B cell (primary cell): ENCODE measurements around the gene LSS.

Experiments used
- EZH2 ChIP-seq: IDR thresholded peaks from 2 replicates; pipeline ENCODE4 v1.6.1; 2012; ENCODE audit warnings: borderline replicate concordance, low read depth, mild to moderate bottlenecking, moderate library complexity, low read length; ENCODE audit not compliant: insufficient read depth, poor library complexity, severe bottlenecking
- TF ChIP-seq, protein P1 (sequence below): fragments of 200-600 bp; IDR thresholded peaks from one replicate; pipeline ENCODE4 v1.8.0; 2022; ENCODE audit warnings: antibody characterized with exemption, mild to moderate bottlenecking

DNA sequence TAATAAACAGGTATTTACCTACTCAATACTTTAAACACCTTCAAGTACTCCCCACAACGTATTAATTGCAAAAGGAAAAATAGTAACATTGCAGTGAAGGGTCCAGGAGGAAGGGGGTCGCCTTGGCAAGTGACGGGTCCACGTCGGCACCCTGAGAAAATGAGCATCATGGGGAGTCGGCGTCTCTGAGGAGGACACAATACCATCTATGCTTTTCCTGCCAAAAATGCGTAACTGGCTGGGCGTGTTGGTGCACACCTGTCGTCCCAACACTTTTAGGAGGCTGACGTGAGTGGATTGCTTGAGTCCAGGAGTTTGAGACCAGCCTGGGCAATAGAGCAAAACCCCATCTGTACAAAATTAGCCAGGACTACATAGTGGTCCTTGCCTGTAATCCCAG is 80.5 kb downstream of the LSS start:
- TF ChIP-seq, protein P1, sequence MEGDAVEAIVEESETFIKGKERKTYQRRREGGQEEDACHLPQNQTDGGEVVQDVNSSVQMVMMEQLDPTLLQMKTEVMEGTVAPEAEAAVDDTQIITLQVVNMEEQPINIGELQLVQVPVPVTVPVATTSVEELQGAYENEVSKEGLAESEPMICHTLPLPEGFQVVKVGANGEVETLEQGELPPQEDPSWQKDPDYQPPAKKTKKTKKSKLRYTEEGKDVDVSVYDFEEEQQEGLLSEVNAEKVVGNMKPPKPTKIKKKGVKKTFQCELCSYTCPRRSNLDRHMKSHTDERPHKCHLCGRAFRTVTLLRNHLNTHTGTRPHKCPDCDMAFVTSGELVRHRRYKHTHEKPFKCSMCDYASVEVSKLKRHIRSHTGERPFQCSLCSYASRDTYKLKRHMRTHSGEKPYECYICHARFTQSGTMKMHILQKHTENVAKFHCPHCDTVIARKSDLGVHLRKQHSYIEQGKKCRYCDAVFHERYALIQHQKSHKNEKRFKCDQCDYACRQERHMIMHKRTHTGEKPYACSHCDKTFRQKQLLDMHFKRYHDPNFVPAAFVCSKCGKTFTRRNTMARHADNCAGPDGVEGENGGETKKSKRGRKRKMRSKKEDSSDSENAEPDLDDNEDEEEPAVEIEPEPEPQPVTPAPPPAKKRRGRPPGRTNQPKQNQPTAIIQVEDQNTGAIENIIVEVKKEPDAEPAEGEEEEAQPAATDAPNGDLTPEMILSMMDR, result no peak
- TF ChIP-seq EZH2, result no peak
